B cell (primary cell): Measurements from ENCODE around the gene INSR.

Source experiments
- EZH2 ChIP-seq: IDR thresholded peaks from 2 replicates; pipeline ENCODE4 v1.6.1; 2012; ENCODE audit warnings: borderline replicate concordance, low read depth, mild to moderate bottlenecking, moderate library complexity, low read length; ENCODE audit not compliant: insufficient read depth, poor library complexity, severe bottlenecking
- TF ChIP-seq, protein P1 (sequence below): fragments of 200-600 bp; IDR thresholded peaks from one replicate; pipeline ENCODE4 v1.8.0; 2022; ENCODE audit warnings: antibody characterized with exemption, mild to moderate bottlenecking

GRCh38 chr19:7260161-7260560, 34.1 kb downstream of the INSR start:
- TF ChIP-seq, protein P1, sequence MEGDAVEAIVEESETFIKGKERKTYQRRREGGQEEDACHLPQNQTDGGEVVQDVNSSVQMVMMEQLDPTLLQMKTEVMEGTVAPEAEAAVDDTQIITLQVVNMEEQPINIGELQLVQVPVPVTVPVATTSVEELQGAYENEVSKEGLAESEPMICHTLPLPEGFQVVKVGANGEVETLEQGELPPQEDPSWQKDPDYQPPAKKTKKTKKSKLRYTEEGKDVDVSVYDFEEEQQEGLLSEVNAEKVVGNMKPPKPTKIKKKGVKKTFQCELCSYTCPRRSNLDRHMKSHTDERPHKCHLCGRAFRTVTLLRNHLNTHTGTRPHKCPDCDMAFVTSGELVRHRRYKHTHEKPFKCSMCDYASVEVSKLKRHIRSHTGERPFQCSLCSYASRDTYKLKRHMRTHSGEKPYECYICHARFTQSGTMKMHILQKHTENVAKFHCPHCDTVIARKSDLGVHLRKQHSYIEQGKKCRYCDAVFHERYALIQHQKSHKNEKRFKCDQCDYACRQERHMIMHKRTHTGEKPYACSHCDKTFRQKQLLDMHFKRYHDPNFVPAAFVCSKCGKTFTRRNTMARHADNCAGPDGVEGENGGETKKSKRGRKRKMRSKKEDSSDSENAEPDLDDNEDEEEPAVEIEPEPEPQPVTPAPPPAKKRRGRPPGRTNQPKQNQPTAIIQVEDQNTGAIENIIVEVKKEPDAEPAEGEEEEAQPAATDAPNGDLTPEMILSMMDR = no peak
- TF ChIP-seq EZH2 = no peak
